Stomach (tissue), 4 donors: ENCODE results near the gene CHST11.

Experiments used
- CTCF ChIP-seq, 7 experiments: fragments of 450-650 bp in 4 of 7; fragments of 200-600 bp in 3 of 7; sonication (generic) in 3 of 7; IDR thresholded peaks; one replicate each; pipeline ENCODE4 v1.5.1; 2016 to 2019; ENCODE audit warnings: antibody characterized with exemption in 7 of 7, control low read depth in 2 of 7, mild to moderate bottlenecking in 1 of 7
- POLR2A ChIP-seq, 4 donors: fragments of 450-650 bp; IDR thresholded peaks; one replicate each; pipeline ENCODE4 v1.6.1; 2016; ENCODE audit warnings: antibody characterized with exemption in 4 of 4, control low read depth in 2 of 4, mild to moderate bottlenecking in 1 of 4, moderate library complexity in 1 of 4
- POLR2AphosphoS5 ChIP-seq, 3 donors: sonication (generic); formaldehyde crosslinking; IDR thresholded peaks; one replicate each; pipeline ENCODE4 v1.6.1; 2016; ENCODE audit warnings: antibody characterized with exemption in 3 of 3

- TF ChIP-seq CTCF (IDR thresholded peaks at IDR 0.05), result no peak
- no peak for TF ChIP-seq POLR2A (IDR thresholded peaks at IDR 0.05)
- no peak for TF ChIP-seq POLR2AphosphoS5 (IDR thresholded peaks at IDR 0.05)
Measured at GRCh38 chr12:104708891-104709290, 252.1 kb downstream of the CHST11 start.
